HG03354 (cell line): ENCODE measurements around the gene OR2A12.
"Not testable (repeated sequence)": the region's sequence is repeated elsewhere in the genome, so short reads cannot be mapped to it uniquely, and the experiment has no call there.

Source experiments
- ATAC-seq: cut with Tn5 transposase; IDR thresholded peaks from one replicate; pipeline ENCODE4 v1.9.1; 2021; ENCODE audit warnings: mild to moderate bottlenecking; ENCODE audit not compliant: unreplicated experiment, poor library complexity, severe bottlenecking

Gene OR2A12, protein sequence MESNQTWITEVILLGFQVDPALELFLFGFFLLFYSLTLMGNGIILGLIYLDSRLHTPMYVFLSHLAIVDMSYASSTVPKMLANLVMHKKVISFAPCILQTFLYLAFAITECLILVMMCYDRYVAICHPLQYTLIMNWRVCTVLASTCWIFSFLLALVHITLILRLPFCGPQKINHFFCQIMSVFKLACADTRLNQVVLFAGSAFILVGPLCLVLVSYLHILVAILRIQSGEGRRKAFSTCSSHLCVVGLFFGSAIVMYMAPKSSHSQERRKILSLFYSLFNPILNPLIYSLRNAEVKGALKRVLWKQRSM

DNA sequence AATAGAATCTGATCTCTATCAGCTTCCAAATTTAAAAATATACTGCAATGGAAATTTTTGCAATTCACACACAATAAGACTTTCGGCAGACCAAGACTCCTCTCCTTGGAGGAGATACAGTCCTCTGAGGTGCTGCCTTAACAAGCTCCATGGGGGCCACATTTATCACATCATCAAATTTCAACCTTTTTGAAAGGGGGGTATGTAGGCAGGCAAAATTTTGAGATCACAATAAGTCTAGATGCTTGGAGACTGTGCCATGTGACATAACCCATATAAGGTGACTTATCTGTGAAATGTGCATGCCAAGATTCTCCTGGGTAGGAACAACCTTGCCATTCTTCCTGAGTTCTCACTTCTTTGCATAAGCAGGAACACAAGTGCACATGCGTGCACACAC is at the start of gene OR2A12:
OR2A12 (plus strand) TSS at position 301 of the 400 bp plus-strand sequence. CDS start 8,830 bp downstream, outside the sequence.
- ATAC-seq, result no peak

DNA sequence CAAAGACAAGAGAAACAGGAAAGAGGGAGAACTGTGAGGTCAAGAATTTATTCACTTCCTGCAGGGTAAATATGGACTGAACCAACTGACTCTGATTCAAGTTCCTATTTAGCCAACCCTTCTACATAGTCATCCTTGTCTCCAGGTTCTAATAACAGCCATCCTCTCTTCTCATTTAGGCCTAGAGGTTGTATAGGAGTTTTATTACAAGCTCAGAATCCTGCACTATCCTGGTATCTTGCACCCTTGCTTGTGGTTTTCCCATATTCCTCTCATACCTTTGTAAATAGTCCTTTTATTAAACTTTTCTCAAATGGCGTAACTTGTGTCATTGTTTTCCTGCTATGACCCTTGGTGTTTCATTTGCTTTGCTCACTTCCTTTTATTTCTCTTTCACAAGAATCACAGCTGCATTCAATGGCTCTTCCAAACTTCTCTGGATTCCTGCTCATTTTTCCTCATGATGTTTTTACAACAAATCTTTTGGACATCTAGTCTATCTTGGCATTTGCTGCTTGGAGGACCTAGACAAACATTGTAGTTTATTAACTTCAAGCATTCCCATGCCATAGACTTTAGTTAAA is 49.7 kb upstream of the OR2A12 start:
- no peak for ATAC-seq

DNA sequence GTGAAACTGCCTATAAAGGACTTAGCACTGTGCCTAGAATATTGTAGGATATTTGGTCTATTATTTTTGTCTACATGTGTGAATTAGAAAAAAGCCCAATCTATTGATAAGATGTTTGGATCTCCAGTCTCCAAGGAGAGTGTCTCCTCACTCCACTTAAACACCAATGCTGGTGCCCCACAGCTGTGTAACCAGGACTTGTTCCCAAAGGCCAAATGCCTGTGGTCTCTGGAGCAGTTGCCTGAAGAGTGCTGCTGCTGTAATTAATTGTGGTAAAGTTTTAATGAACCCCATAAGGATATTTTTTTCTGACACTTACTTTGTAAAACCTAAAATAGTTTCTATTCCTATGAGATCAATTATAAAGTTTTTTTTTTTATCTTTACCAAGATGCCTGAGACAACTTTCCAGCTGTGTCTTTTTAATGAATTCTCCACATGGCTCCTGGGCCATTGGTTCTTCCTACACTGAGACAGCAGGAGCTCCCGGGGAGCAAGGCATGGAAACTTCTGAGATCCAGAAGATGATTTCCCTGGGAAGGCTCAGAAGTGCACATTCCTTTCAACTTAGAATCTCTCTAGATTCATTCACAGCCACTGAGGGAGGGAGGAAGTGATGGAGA is 48.6 kb upstream of the OR2A12 start:
- no peak for ATAC-seq

DNA sequence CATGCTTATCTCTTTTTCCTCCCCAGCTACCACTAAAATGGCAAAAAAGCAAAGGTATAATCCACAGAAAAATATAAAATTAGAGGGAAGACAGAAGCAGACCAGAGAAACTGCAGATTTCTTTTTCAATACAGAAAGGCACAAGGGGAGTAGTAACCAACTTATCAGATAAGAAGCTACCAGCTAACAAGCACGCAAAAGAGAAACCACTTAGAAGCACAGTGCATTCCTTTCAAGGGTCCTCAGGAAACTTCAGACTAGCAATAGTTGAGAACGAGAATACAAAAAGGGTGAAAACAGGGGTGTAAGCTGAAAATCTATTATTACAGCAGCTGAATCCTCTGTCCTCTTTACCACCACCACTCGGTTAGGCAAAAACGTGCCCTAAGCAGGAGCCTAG is 47.2 kb upstream of the OR2A12 start:
- no peak for ATAC-seq

DNA sequence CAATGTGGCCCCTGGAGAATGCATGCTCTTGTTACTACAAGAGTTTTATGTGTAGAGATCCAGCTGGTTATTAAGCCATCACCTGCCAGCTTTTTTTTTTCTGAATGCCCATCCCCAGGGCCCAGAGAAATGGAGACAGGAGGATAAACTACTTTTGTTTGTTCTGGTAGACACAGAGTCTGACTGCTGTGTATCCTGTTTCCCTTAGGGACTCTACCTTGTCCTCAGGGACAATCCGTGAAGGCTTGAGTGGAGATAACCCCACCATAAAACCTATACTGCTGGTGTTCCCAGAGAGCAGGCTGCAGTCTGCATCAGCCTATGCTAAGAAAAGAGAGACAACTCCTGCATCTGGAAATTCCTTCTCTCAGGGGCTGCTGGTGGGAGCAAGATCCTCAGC is 37.4 kb upstream of the OR2A12 start, which contains the start of gene OR2A5:
OR2A5 (plus strand) TSS at position 301 of the 400 bp plus-strand sequence. CDS start 1,454 bp downstream, outside the sequence.
- ATAC-seq, result no peak

DNA sequence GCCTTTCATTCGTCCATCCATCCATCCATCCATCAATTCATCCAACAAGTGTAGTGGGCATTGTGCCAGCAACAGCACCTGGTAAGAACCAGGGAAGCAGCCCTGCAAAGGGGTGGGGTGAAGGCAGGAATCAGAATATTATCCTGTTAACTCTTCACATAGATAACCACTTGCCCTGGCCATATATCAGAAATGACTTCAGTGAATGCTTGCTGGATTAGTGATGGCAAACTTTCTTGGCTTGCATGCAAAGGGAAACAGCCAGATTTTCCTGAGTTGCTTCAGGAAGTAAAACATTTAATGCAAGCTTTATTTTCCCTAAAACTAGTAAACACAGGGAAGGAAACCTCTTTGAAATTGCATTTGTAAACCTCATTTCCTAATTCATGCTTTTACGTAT is 36.6 kb upstream of the OR2A12 start:
- ATAC-seq, result no peak

DNA sequence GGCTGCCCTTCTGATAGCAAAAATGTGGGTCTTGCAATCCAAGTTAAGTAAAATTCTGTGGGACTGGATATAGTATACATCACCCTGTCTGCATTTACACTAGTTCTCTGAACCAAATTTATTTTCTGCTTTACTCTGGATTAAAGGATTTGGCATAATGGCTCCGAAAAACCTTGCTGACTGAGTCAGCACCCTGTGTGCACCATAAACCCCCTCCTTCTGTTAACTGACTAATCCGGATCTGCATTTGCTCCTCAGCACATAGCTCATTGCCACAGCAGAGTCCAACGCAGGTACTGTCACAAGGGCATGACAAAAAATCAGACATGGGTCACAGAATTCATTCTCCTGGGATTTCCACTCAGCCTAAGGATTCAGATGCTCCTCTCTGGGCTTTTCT is 36.0 kb upstream of the OR2A12 start:
- ATAC-seq, result no peak

DNA sequence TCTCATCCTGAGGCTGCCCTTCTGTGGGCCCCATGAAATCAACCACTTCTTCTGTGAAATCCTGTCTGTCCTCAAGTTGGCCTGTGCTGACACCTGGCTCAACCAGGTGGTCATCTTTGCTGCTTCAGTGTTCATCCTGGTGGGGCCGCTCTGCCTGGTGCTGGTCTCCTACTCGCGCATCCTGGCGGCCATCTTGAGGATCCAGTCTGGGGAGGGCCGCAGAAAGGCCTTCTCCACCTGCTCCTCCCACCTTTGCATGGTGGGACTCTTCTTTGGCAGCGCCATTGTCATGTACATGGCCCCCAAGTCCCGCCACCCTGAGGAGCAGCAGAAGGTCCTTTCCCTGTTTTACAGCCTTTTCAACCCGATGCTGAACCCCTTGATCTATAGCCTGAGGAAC is 35.2 kb upstream of the OR2A12 start:
- ATAC-seq, result not testable (repeated sequence)

DNA sequence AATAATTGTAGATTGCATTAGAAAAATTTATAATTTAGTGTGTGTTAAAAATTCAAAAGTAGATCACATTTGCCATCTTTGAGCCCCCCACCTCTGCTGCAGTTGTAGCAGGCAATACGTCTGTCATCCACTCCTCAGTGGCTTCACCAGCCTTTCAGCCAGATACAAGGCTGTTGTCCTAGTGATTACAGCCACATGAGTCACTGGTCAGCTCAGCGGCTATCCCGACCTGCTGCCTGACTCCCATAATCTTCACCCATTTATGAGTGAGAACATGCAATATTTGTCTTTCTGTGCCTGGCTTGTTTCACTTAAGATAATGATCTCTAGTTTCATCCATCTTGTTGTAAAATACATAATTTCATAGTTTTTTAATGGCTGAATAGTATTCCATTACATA is 28.1 kb upstream of the OR2A12 start:
- no peak for ATAC-seq

DNA sequence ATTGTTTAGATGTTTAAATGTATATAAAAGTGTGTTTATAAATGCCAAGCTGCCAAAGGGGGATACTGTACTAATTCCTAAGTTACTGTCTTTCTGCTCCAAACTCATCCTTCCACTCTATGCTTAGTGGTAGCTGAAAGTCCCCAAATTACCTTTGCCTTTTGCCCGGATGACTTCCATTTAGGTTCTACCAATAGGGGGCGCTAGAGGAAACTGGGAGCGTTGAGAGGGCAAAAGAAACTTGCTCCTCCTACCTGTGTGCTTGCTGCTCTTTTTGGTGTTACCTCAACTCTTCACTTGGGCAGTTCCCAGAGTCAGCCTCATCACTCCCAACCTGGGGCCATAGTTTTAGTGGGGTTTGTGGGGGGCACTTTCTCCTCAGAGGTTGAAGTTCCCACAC is 22.4 kb upstream of the OR2A12 start:
- no peak for ATAC-seq

DNA sequence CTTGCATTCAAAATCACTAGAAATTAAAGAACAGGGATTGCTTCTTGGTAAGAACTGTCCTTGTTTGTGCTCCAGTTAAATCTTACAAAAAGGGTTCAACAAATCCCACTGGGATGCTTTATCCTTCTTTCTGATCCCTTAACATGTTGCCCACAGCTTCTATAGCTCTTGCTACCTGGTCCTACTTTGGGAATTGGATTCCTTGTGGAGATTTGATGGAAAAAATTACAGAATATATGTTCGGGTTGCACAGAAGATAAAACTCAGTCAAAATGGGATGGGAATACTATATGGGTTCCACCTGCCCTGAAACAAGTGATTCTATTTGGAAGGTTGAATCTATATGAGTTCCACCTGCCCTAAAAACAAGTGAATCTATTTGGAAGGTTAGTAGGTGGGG is 16.6 kb upstream of the OR2A12 start, which contains the start of gene OR2A25:
OR2A25 (plus strand) TSS at position 301 of the 400 bp plus-strand sequence. CDS start 4,409 bp downstream, outside the sequence.
- ATAC-seq, result no peak

DNA sequence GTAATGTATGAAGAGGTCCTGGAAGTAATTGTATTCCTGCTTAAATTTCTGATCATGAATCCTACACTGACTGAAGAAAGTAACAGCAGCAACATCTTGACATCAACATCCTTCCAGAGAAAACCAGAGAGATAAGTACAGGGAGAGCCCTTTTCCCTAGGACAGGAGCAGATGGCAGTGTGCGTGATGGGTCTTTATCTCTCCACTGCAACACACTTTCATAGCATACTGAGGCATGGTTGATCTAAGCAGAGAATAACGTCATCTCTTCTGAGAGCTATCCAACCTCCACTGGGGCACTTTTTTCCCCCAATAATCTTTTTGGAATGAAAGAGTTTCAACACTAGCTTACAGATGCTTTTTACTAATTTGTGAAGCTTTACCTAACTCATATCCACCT is 16.1 kb upstream of the OR2A12 start:
- no peak for ATAC-seq

DNA sequence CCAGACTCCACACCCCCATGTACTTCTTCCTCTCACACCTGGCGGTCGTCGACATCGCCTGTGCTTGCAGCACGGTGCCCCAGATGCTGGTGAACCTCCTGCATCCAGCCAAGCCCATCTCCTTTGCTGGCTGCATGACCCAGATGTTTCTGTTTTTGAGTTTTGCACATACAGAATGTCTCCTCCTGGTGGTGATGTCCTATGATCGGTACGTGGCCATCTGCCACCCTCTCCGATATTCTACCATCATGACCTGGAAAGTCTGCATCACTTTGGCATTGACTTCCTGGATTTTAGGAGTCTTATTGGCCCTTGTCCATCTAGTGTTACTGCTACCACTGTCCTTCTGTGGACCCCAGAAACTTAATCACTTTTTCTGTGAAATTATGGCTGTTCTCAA is 11.7 kb upstream of the OR2A12 start:
- no peak for ATAC-seq

DNA sequence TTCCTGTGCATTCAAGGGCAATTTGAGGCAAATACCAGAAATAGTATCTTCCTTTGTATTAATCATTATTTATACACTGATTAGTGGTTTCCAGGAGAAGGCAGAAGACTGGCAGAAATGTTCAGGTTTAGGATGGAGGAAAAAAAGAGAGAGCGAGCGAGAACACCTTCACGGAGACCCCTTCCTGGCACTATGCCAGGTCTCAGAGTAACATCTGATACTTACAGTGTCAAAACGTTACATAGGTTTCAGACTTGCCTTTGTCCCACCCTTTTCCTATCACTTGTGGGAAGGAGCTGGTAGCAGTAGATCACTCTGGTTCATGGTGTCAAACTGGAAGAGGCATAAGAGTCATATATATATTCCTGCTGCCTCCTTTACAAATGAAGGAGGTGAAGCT is 652 bp downstream of the OR2A12 start:
- ATAC-seq, result no peak

DNA sequence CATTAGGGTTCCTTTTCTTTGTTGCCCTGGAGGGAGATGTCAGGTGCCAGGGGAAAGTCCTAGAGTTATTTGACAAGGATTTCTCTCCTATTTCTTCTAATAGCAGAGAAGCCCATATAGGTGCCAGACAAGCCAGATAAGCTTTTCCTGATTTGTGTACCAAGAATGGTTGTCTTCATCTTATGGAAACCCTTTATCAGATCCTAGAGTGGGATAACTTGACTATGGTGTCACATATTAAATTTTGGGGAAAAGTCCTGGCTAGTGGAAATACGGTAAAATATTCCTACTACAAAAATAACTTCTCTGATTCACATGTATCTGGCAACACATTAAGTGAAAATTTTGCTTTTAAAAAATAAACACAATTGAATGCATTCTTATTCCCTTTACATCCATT is 1.2 kb downstream of the OR2A12 start:
- ATAC-seq, result no peak

DNA sequence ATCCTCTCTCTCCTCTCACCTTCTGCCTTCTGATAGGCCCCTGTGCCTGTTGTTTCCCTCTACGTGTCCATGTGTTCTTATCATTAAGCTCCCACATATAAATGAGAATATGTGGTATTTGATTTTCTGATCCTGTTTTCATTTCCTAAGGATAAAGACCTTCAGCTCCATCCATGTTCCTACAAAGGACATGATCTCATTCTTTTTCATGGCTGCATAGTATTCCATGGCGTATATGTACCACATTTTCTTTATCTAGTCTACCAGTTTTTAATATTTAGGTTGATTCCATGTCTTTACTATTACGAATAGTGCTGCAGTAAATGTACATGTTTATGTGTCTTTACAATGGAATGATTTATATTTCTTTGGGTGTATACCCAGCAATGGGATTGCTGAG is 4.6 kb downstream of the OR2A12 start:
- ATAC-seq, result no peak

DNA sequence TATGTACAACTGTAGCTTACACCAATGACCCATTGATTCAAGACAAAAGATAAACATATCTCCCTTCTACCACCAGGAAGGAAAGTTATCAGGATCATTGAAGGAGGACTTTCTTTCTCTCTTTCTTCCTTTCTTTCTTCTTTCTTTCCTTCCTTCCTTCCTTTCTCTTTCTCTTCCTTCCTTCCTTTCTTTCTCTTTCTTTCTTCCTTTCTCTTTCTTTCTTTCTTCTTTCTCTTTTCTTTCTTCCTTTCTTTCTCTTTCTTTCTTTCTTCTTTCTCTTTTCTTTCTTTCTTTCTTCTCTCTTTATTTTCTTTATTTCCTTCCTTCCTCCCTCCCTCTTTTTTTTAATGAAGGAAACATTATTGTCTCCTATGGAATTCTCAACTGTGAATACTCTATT is 12.7 kb downstream of the OR2A12 start:
- no peak for ATAC-seq

DNA sequence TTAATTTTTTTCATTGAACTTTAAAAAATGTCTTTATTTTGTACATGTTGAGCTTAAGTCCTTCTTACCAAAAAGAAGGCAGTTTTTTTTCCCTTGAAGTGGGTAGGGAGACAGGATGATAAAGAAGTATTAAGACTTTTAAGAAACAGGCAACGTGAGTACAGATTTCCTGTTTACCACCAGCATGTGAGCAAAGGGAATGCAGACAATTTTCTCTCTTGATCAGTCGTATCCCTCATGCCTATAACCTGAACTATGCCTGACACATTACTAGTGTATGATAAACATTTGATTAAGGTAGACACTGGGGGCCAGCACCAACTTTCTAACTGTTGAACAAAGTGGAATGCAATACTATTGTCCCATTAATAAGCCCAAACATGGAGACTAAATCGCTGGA is 14.5 kb downstream of the OR2A12 start:
- ATAC-seq, result no peak

DNA sequence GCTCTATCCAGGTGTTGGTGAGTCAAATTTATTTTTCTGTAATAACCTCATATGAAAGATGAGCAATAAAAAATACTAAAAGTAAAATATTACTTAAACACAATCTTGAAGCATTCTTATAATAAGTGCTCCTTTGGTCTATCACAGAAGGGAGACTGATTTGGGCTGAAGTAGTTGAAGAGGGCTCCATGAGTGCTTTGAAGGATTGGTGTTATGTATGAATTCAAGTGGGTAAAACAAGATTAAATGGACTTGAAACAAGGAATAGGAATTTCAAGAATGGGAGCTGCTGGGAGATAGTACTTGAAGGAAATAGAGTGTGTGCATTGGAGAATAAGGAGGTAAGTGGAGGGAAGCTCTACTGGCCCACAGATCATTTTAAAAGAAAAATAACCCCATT is 16.0 kb downstream of the OR2A12 start:
- ATAC-seq, result no peak

DNA sequence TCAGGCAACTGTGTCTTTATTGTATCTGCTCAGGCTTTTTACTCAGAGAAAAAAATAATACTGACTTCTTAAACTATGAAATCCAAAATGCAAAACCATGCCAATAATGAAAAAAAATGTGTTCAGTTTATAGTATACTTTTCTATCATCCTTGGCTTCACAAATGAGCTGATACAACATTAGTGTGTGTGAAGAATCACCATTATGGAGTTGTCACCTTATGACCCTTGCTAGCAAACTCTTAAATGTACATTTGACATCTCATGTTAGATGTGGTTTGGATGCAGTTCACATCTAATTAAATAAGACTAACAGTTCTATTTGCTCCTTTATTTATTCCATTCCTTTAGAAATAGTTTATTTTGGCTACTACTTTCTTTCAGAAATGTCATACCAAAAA is 19.1 kb downstream of the OR2A12 start:
- ATAC-seq, result no peak

DNA sequence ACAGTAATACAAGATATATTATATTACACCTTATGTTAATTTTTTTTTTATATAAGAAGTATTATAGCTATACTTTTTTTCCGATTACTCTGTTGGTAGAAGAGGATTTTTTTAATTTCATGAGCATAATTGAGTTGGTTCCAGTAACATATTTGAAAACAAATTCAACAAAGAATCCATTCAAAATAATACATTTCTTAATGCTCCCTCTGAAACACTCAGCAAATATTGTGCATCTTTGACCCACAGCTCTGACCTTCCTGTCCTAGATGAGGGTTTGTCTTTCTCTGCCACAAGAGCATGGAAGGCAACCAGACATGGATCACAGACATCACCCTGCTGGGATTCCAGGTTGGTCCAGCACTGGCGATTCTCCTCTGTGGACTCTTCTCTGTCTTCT is 23.2 kb downstream of the OR2A12 start, which contains the start of gene OR2A2:
OR2A2 (plus strand) TSS at position 301 of the 400 bp plus-strand sequence; CDS start at position 301, 0 bp downstream.
- ATAC-seq, result no peak
